Common myeloid progenitor, CD34-positive (primary cell): ENCODE data around the gene RNF40.
"Not testable (repeated sequence)": the region's sequence is repeated elsewhere in the genome, so short reads cannot be mapped to it uniquely, and the experiment has no call there.

Experiments
- CTCF ChIA-PET: fragments of 350-600 bp; sonication (Branson Sonifier 250); formaldehyde crosslinking; loops from one replicate; lab custom pipeline; 2021; ENCODE audit warnings: antibody characterized with exemption; lab: Charles Lee
- POLR2A ChIA-PET: fragments of 350-600 bp; sonication (Branson Sonifier 250); formaldehyde crosslinking; loops from one replicate; lab custom pipeline; 2021; ENCODE audit warnings: antibody characterized with exemption; lab: Charles Lee
- DNase-seq, 3 donors: peaks; one replicate each; pipeline versions ENCODE4 v3.0.0 to v3.0.0-alpha.2; 2013
- H3K27ac ChIP-seq, 2 experiments: 1 replicate in 1 of 2; 2 replicates in 1 of 2; pipeline ENCODE4 v1.7.0; 2013; ENCODE audit warnings: inconsistent platforms in 2 of 2, low read length in 2 of 2, mild to moderate bottlenecking in 2 of 2, low read depth in 1 of 2, moderate library complexity in 1 of 2; ENCODE audit not compliant: severe bottlenecking in 2 of 2, insufficient read depth in 1 of 2, poor library complexity in 1 of 2
- H3K27me3 ChIP-seq, 5 experiments: replicated peaks in 2 of 5; 1 replicate in 3 of 5; 2 replicates in 2 of 5; pipeline versions ENCODE4 v1.6.1 to v1.7.0; 2013; ENCODE audit warnings: low read length in 4 of 5, mild to moderate bottlenecking in 2 of 5, moderate library complexity in 2 of 5, inconsistent platforms in 1 of 5; ENCODE audit not compliant: insufficient read depth in 5 of 5, control insufficient read depth in 4 of 5
- H3K36me3 ChIP-seq, 4 experiments: 1 replicate in 2 of 4; 2 replicates in 2 of 4; pipeline versions ENCODE4 v1.6.1 to v1.7.0; 2013; ENCODE audit warnings: low read length in 3 of 4, control low read depth in 1 of 4, mild to moderate bottlenecking in 1 of 4; ENCODE audit not compliant: control insufficient read depth in 4 of 4, insufficient read depth in 4 of 4
- H3K4me1 ChIP-seq, 4 experiments: 1 replicate in 3 of 4; 2 replicates in 1 of 4; pipeline versions ENCODE4 v1.6.1 to v1.7.1; 2013; ENCODE audit warnings: low read length in 3 of 4, mild to moderate bottlenecking in 3 of 4, control low read depth in 1 of 4, inconsistent platforms in 1 of 4, moderate library complexity in 1 of 4; ENCODE audit not compliant: control insufficient read depth in 4 of 4, insufficient read depth in 4 of 4; ENCODE audit errors: control extremely low read depth in 1 of 4
- H3K4me3 ChIP-seq, 7 experiments: 1 replicate in 4 of 7; 2 replicates in 3 of 7; pipeline versions ENCODE4 v1.5.1 to v1.7.0; 2013; ENCODE audit warnings: mild to moderate bottlenecking in 7 of 7, low read length in 6 of 7, moderate library complexity in 6 of 7, inconsistent platforms in 2 of 7, low read depth in 2 of 7, control low read depth in 1 of 7; ENCODE audit not compliant: insufficient read depth in 4 of 7, control insufficient read depth in 1 of 7; ENCODE audit errors: extremely low read depth in 1 of 7
- H3K9me3 ChIP-seq, 5 experiments: 1 replicate in 4 of 5; 2 replicates in 1 of 5; pipeline versions ENCODE4 v1.6.1 to v1.7.1; 2013; ENCODE audit warnings: low read length in 4 of 5, mild to moderate bottlenecking in 2 of 5, inconsistent platforms in 1 of 5, low read depth in 1 of 5, moderate library complexity in 1 of 5; ENCODE audit not compliant: control insufficient read depth in 4 of 5, insufficient read depth in 2 of 5; ENCODE audit errors: control extremely low read depth in 1 of 5
- WGBS: methylation state at CpG from one replicate; pipeline ENCODE4 v1.1.5; 2013; ENCODE audit not compliant: insufficient coverage; 5-methylcytosine and 5-hydroxymethylcytosine counted together

RNF40 gene

GRCh38 chr16:30802936-30803335 lies 40.8 kb downstream of the RNF40 start:
- Histone ChIP-seq H3K4me3 (no peak overlapping the region), H3K36me3 (no peaks in the 10 kb centered on the region), H3K4me1 (peaks cover 0 to 27% (median 16%) of the 10 kb centered on the region in 4 experiments), H3K27ac (no peak overlapping the region), H3K27me3 (no peaks in the 10 kb centered on the region), H3K9me3 (no peaks in the 10 kb centered on the region)
- no peak for DNase-seq
- 100% methylated on average over 3 of the region's 3 CpGs for WGBS
- ChIA-PET CTCF (interaction anchor here (0.7 to 1.3 kb wide), 4 partner anchors 10 to 99 kb away, joined by 3 to 4 read pairs (median 3); no protein-coding TSS in a partner anchor), POLR2A (no interaction called here)

- Histone ChIP-seq H3K36me3 (no peaks in the 10 kb centered on the region), H3K27me3 (no peaks in the 10 kb centered on the region), H3K27ac (peak overlapping the region in 1 of 2 experiments; percentile 79), H3K9me3 (no peaks in the 10 kb centered on the region), H3K4me3 (peak overlapping the region; percentile 72 to 96 (median 88)), H3K4me1 (peaks cover 0 to 30% (median 19%) of the 10 kb centered on the region in 4 experiments)
- peak in 2 of 3 donors; percentile 52 to 57 for DNase-seq
- POLR2A ChIA-PET = interaction anchor here (0.6 to 2.0 kb wide), 6 partner anchors 9 to 324 kb away, joined by 3 to 15 read pairs (median 7); partner anchors contain the start of genes PHKG2 and ZNF629
- 87% methylated on average over 6 of the region's 8 CpGs for WGBS
- CTCF ChIA-PET = interaction anchor here (0.6 to 4.6 kb wide), 9 partner anchors 10 to 131 kb away, joined by 3 to 27 read pairs (median 4); partner anchors contain the start of gene ZNF629
These were observed 42.9 kb downstream of the RNF40 start for GRCh38 chr16:30805056-30805369.

- peak; percentile 60 to 75 (median 73) for DNase-seq
- H3K9me3 ChIP-seq = no peaks in the 10 kb centered on the region
- H3K4me3 ChIP-seq = peak overlapping the region; percentile 72 to 96 (median 88)
- H3K27me3 ChIP-seq = no peaks in the 10 kb centered on the region
- POLR2A ChIA-PET = interaction anchor here (1.0 to 2.0 kb wide), 5 partner anchors 9 to 69 kb away, joined by 3 to 15 read pairs (median 8); partner anchors contain the start of genes PHKG2 and ZNF629
- CTCF ChIA-PET = interaction anchor here (0.7 to 4.6 kb wide), 10 partner anchors 10 to 96 kb away, joined by 3 to 27 read pairs (median 4); partner anchors contain the start of gene ZNF629
- peaks cover 0 to 30% (median 19%) of the 10 kb centered on the region in 4 experiments for H3K4me1 ChIP-seq
- H3K36me3 ChIP-seq = no peaks in the 10 kb centered on the region
- H3K27ac ChIP-seq = peak overlapping the region; percentile 50 to 79
- 2% methylated on average over 48 of the region's 62 CpGs for WGBS
These were observed 43.4 kb downstream of the RNF40 start for GRCh38 chr16:30805370-30806169.

- H3K9me3 ChIP-seq = no peaks in the 10 kb centered on the region
- ChIA-PET POLR2A (interaction anchor here (0.8 to 1.4 kb wide), 2 partner anchors 47 to 150 kb away, joined by 3 read pairs; partner anchors contain the start of gene FBRS), CTCF (interaction anchor here (1.5 to 4.6 kb wide), 2 partner anchors 16 to 25 kb away, joined by 3 to 27 read pairs; no protein-coding TSS in a partner anchor)
- no peak overlapping the region for H3K27ac ChIP-seq
- peak; percentile 22 to 53 (median 47) for DNase-seq
- peak overlapping the region in 1 of 7 experiments; percentile 1 for H3K4me3 ChIP-seq
- no peaks in the 10 kb centered on the region for H3K36me3 ChIP-seq
- peaks cover 0 to 31% (median 19%) of the 10 kb centered on the region in 4 experiments for H3K4me1 ChIP-seq
- H3K27me3 ChIP-seq = no peaks in the 10 kb centered on the region
- WGBS = 80% methylated on average over 1 of the region's 5 CpGs
These were observed 46.0 kb downstream of the RNF40 start for GRCh38 chr16:30808146-30808545.

- H3K27ac ChIP-seq, DNase-seq, H3K27me3 ChIP-seq, H3K4me3 ChIP-seq, H3K9me3 ChIP-seq, POLR2A ChIA-PET, H3K36me3 ChIP-seq: not testable (repeated sequence)
- H3K4me1 ChIP-seq = peaks cover 0 to 36% (median 24%) of the 10 kb centered on the region in 4 experiments
- CTCF ChIA-PET = interaction anchor here (1.5 to 4.6 kb wide), 3 partner anchors 17 to 26 kb away, joined by 3 to 27 read pairs (median 5); no protein-coding TSS in a partner anchor
- no CpG with 5 or more reads among the region's 5 CpGs for WGBS
These were observed 46.8 kb downstream of the RNF40 start for GRCh38 chr16:30808890-30809426.

GRCh38 chr16:30809675-30810074 lies 47.6 kb downstream of the RNF40 start:
- H3K4me1 ChIP-seq = peaks cover 0 to 39% (median 29%) of the 10 kb centered on the region in 4 experiments
- H3K4me3 ChIP-seq, H3K36me3 ChIP-seq, H3K9me3 ChIP-seq, H3K27ac ChIP-seq, H3K27me3 ChIP-seq, POLR2A ChIA-PET, DNase-seq: not testable (repeated sequence)
- CTCF ChIA-PET = interaction anchor here (2.3 kb wide), 1 partner anchor 27 kb away, joined by 5 read pairs; no protein-coding TSS in a partner anchor
- 100% methylated on average over 4 of the region's 5 CpGs for WGBS
